ENCODE data around the gene TRIM4. TPM values are rescaled to one million over a fixed set of nuclear protein-coding genes. Genes with fewer than 3 reads are reported as not detected.

The TRIM4 gene
- total and polyA plus RNA-seq, 12 donors, result 17.2 to 57.0 (median 37.4) TPM

DNA sequence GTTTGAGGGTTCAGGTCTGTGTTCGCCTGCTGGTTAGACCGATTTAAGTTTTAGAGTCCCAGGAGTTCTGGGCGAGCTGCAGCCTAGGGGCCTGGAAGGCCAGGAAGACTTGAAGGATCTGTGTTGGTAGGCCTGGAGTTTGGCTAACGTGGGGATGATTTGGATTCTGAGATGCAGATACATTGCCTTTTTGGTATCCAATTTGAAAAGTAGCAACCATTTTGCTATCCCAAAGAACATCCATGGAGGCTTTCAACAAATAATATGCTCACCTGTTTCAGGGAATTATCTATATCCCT lies 433 bp upstream of the TRIM4 start:
- Histone ChIP-seq H3K9me3 (replicated peaks in 1 of 3) (no peaks in the 10 kb centered on the region), H3K4me1 (replicated peaks in 1 of 2) (peaks cover 31 to 33% of the 10 kb centered on the region in 2 donors), H3K36me3 (replicated peaks in 1 of 2) (no peaks in the 10 kb centered on the region), H3K4me3 (peak overlapping the region in 3 of 4 donors; percentile 68 to 85 (median 81)), H3K27ac (peak overlapping the region; percentile 10 to 99 (median 89)), H3K27me3 (no peaks in the 10 kb centered on the region)
- TF ChIP-seq, protein P1, sequence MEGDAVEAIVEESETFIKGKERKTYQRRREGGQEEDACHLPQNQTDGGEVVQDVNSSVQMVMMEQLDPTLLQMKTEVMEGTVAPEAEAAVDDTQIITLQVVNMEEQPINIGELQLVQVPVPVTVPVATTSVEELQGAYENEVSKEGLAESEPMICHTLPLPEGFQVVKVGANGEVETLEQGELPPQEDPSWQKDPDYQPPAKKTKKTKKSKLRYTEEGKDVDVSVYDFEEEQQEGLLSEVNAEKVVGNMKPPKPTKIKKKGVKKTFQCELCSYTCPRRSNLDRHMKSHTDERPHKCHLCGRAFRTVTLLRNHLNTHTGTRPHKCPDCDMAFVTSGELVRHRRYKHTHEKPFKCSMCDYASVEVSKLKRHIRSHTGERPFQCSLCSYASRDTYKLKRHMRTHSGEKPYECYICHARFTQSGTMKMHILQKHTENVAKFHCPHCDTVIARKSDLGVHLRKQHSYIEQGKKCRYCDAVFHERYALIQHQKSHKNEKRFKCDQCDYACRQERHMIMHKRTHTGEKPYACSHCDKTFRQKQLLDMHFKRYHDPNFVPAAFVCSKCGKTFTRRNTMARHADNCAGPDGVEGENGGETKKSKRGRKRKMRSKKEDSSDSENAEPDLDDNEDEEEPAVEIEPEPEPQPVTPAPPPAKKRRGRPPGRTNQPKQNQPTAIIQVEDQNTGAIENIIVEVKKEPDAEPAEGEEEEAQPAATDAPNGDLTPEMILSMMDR (IDR thresholded peaks at IDR 0.05), result no peak
- TF ChIP-seq POLR2A (IDR thresholded peaks at IDR 0.05), result no peak
- no peak for DNase-seq
- 15 to 46% (median 37%) methylated on average over 4 of the region's 4 CpGs for WGBS, 4 donors
- intact Hi-C loops (cut with DNase I), result no loop called here

DNA sequence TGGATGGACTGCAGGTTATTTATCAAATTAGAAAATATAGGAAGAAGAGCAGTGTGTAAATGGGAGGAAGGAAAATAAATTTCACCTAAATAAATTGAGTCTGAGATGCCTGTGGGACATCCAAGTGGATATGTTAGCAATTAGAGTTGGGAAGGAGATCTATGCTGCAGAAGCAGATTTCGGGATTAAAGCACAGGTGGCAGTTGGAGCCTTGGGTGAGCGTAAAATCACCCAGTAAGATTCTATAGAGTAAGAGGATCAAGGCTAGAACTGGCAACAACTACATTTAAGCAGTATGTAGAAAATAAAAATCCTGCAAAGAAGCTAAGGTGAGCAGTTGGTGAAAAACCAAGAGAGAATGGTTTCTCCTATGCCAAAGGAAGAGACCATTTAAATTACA lies 8.4 kb downstream of the TRIM4 start:
- intact Hi-C loops (cut with DNase I), result loop anchor here in 1 of 2 donors (5.0 kb wide), 1 partner anchor 76 kb away; no protein-coding TSS in a partner anchor
- peaks cover 0 to 11% of the 10 kb centered on the region in 2 donors for H3K4me1 ChIP-seq (replicated peaks in 1 of 2)
- TF ChIP-seq, protein P1 (IDR thresholded peaks at IDR 0.05), result no peak
- no peak for TF ChIP-seq POLR2A (IDR thresholded peaks at IDR 0.05)
- H3K9me3 ChIP-seq (replicated peaks in 1 of 3), result no peaks in the 10 kb centered on the region
- DNase-seq, result no peak
- 95 to 99% (median 96%) methylated on average over 2 of the region's 2 CpGs for WGBS, 4 donors
- no peak overlapping the region for H3K27ac ChIP-seq
- H3K27me3 ChIP-seq, result no peaks in the 10 kb centered on the region
- H3K4me3 ChIP-seq, result no peak overlapping the region
- peaks cover 0 to 34% of the 10 kb centered on the region in 2 donors for H3K36me3 ChIP-seq (replicated peaks in 1 of 2)

DNA sequence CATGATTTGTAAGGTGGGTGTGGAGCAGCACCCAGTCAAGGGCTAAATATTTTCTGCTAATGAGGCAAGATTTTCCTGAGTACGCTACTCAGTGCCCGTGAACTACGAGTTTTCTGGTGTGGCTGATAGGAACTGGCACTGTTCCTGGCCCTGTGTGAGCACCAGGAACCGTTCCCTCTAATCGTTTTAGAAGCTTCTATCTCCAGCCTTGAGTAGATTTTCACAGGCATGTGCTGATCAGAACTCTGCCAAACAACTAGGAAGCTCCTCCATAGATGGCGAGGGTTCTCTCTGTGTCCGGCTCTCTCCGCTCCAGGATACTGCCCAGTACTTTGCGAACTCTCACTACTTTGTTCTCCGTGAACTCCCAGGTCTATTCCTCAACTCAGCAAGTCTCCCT lies 17.7 kb downstream of the TRIM4 start:
- 92 to 99% (median 96%) methylated on average over 10 of the region's 10 CpGs for WGBS, 4 donors
- Histone ChIP-seq H3K27ac (no peak overlapping the region), H3K4me1 (replicated peaks in 1 of 2) (no peaks in the 10 kb centered on the region), H3K27me3 (no peaks in the 10 kb centered on the region), H3K9me3 (replicated peaks in 1 of 3) (no peaks in the 10 kb centered on the region), H3K36me3 (replicated peaks in 1 of 2) (peaks cover 0 to 70% of the 10 kb centered on the region in 2 donors), H3K4me3 (no peak overlapping the region)
- DNase-seq, result no peak
- no peak for TF ChIP-seq POLR2A (IDR thresholded peaks at IDR 0.05)
- TF ChIP-seq, protein P1 (IDR thresholded peaks at IDR 0.05), result no peak
- intact Hi-C loops (cut with DNase I), result no loop called here

DNA sequence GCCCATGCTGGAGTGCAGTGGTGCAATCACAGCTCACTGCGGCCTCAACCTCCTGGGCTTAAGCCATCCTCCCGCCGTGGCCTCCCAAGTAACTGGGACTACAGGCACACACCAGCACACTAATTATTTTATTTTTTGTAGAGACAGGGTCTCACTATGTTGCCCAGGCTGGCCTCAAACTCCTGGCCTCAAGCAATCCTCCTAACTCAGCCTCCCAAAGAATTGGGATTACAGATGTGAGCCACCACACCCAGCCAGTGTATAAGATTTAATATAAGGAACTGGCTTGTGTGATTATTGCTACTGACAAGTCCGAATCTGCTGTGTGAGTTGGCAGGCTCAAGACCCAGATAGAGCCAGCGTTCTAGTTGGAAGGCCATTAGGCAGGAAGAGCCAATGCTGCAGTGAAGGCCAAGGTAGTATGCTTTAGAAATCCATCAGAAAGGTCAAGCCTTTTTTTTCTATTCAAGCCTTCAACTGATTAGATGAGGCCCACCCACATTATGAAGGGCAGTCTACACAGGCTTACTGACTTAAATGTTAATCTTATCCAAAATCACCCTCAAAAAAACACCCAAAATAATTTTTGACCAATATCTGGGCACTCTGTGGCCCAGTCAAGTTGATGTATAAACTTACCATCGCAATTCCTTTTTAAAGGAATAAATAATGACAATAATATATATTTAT lies 19.4 kb downstream of the TRIM4 start:
- Histone ChIP-seq H3K27me3 (no peaks in the 10 kb centered on the region), H3K9me3 (replicated peaks in 1 of 3) (no peaks in the 10 kb centered on the region), H3K27ac (no peak overlapping the region), H3K4me3 (no peak overlapping the region), H3K4me1 (replicated peaks in 1 of 2) (no peaks in the 10 kb centered on the region), H3K36me3 (replicated peaks in 1 of 2) (peaks cover 0 to 54% of the 10 kb centered on the region in 2 donors)
- TF ChIP-seq, protein P1 (IDR thresholded peaks at IDR 0.05), result no peak
- TF ChIP-seq POLR2A (IDR thresholded peaks at IDR 0.05), result no peak
- 87 to 95% (median 93%) methylated on average over 5 to 6 of the region's 6 CpGs for WGBS, 4 donors
- intact Hi-C loops (cut with DNase I), result no loop called here
- no peak for DNase-seq

Data from adrenal gland (tissue), 12 donors.